Suppressor macrophage (primary cell): ENCODE data around the gene HNRNPA0.

Source experiments
- DNase-seq, 4 experiments: peaks; one replicate each; pipeline ENCODE4 v3.0.0-alpha.2; 2020 to 2022

HNRNPA0 gene

DNA sequence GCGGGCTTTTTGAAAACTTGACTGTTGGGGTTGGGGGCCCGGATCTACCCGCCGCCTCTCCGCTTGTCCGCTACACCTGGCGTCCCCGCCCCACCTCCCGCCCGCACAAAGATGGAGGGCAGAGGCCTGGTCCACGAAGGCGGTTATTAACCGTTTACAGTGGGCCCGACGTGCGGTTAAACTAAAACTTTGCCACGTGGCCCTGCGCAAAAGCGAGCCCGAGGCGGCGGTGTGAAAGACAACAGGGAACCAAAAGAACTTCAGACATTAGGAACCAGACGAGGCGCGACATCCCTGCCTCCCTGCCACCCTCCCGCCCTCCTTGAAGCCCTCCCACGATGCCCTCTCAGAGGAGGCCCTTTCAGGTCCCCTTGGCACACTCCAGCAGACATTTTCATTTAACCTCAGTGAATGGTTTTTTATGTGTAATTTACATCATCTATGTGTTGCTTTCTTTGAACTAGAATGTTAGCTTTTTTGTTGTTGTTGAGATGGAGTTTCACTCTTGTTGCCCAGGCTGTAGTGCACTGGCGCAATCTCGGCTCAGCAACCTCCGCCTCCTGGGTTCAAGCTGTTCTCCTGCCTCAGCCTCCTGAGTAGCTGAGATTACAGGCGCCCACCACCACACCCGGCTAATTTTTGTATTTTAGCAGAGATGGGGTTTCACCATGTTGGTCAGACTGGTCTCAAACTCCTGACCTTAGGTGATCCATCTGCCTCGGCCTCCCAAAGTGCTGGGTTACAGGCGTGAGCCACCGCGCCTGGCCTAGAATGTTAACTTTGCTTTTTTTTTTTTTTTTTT, 999 bp upstream of the HNRNPA0 start:
- DNase-seq = peak in 1 of 4 experiments; percentile 20

DNA sequence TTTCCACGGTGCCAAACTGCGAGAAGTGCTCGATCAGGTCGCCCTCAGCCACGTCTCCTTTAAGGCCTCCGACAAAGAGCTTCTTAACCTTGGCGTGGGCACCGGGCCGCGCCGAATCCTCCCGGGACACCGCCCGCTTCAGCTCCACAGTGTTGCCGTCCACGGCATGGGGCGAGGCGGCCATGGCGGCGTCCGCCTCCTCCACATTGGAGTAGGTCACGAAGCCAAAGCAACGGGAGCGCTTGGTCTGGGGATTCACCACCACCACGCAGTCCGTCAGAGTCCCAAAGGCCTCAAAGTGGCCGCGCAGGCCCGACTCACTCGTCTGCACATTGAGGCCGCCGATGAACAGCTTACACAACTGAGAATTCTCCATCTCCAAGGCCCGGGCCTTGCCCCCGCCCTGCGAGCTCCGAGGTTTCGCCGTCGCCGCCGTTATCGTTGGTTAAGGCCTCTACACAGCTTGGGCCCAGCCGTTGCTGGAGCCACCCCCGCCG, 424 bp downstream of the HNRNPA0 start:
- DNase-seq = peak; percentile 42 to 69 (median 50)

DNA sequence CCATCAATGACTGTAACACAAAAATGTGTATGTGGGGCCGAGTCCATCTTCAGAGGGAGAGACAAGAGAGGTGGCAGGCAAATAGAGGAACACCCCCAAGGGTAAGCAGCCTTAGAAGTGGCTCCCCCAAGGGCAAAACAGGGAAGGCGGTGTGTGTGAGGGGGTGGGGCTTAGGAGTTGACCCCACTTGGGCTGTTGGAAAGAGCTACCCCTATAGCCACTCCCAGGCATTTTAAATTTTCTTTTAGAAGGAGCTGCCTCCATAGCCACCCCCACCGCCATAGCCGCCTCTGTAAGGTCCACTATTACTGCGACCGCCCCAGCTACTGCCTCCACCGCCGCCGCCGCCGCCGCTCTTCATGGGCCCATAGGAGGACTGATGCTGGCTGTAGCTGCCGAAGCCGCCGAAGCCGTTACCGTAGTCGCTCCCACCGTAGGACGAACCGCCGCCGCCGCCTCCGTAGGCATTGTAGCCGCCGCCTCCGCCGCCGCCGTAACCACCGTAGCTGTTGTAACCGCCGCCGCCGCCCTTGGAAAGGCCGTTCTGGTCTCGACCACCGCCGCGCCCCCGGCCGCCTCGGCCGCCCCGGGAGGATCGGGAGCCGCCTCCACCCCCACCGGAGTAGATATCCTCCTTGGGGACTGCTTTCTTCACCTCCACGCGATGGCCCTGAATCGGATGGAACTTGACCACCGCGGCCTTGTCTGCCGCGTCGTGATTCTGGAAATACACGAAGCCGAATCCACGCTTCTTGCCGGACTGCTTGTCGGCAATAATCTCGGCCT, 1.1 kb downstream of the HNRNPA0 start:
- DNase-seq = peak; percentile 56 to 72 (median 64)

DNA sequence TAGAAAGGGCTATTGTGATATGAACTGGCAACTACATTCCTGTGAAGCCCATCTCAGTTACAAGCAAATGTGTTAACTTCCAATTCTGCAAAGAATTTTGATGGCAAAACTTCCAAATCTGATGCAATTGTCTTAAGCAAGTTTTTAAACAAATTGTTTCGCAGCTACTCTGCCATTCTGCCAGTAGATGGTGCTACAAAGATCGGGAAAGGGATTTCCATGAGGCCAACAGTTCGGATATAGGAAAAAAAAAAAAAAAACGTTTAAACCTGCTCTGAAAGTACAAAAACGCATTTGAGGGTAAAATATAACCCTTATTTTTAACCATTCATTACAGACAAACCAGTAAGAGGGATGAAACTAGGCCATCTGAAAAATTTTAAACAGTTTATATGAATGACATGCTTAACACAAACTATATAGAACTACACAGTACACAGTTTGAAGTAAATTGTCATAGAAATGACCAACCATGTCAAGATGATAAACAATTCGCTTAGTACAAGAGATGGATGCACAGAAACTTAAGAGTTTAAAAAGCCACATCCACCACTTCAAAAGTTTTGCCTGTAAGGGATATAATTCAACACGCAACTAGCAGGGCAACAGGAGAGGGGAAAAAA, 2.2 kb downstream of the HNRNPA0 start:
- DNase-seq = peak; percentile 53 to 82 (median 72)

DNA sequence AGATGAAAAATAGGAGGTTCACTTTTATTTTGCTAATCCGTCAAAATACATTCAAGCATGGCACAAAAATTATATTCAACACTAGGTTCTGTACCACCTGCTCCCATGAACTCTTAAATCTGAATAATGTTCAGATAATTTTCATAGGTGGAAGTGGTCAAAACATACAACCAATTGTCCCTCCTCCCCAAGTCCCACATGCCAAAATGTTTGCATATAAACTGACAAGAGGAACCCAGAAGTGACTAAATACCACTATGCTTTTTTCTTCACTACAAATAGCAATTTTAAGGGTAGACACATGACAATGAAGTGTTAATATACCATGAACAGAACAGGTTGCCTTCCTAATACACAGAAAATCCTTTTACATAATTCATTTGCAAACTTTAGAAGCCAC, 3.7 kb downstream of the HNRNPA0 start:
- peak in 2 of 4 experiments; percentile 13 to 20 for DNase-seq

DNA sequence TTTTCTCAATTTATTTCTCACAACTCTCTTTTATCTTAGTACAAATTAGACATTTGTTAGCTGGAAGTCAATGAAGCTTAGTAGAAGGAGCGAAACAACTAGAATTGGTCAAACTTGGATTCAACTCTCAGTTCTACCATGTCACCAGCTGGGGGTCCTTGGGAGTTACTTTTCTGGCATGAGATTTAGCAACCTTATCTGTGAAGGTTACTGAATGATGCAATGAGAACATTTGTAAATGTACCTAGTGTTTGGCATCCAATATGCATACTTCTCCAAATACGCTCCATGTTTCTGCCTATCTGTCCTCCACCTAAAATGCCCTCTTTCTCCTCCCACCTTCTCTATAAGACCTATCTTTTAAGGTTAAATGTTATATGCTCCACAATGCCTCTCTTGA, 6.3 kb downstream of the HNRNPA0 start:
- no peak for DNase-seq

DNA sequence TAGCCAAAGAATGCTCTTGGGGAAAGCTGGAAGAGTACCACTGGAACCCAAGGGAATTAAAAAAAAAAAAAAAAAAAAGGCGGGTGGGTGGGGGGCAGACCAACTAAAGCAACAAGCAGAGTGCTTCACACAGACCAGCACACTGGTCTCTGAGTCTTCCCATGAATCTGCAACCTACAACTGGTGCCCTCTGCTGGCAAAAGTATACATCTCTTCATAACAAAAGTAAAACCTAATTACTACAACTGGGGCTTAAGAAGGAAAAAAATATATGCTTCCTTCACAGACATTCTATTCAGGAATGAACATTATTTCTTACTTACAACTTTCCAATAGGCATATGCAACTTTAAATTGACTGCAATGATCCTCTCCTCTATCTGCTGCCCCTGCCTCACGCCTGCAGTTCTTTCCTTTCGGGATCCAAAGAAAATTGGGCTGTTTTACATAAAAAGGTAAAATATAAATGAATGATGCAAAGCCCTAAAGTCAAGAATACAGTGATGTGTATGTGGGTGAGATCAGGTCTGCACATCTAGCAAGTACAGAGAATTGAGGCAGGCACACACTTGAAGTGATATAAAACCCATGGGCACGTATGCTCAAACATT, 11.0 kb downstream of the HNRNPA0 start:
- peak; percentile 74 to 90 (median 82) for DNase-seq

DNA sequence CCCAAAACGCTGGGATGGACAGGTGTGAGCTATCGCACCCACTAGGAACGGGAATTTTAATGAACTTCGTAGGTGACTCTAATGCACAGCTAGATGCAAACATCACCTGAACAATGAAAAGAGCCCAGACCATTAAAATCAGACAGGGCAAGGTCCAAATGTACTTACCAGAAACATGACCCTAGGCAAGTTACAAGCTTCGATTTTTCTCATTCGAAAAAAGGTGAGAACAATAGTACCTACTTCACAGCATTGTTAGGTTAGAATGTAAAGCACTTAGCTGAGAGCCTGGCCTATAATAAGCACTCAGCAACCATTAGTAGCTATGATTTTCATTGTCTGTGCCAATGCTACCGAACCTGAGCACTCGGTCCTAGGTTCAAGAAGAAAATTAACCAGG, 12.4 kb downstream of the HNRNPA0 start:
- DNase-seq = no peak

DNA sequence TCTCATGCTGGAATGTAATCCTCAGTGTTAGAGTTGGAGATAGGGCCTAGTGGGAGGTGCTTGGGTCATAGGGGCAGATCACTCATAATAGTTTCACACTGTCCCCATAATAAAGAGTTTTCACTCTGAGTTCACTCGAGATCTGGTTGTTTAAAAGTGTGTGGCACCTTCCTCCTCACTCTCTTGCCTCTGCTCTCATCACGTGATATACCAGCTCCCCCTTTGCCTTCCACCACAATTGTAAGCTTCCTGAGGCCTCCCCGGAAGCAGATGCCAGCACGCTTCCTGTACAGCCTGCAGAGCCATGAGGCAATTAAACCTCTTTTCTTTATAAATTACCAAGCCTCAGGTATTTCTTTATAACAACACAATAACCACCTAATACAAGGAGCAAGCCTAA, 14.4 kb downstream of the HNRNPA0 start:
- DNase-seq = no peak

DNA sequence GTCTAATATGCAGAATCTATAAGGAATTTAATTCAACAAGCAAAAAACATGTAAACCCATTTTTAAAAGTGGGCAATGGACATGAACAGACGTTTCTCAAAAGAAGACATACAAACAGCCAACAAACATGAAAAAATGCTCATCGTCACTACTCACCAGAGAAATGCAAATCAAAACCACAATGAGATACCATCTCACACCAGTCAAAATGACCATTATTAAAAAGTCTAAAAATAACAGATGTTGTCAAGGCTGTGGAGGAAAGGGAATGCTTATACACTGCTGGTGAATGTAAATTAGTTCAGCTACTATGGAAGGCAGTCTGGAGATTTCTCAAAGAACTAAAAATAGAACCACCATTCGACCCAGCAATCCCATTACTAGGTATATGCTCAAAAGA, 15.2 kb downstream of the HNRNPA0 start:
- DNase-seq = no peak

DNA sequence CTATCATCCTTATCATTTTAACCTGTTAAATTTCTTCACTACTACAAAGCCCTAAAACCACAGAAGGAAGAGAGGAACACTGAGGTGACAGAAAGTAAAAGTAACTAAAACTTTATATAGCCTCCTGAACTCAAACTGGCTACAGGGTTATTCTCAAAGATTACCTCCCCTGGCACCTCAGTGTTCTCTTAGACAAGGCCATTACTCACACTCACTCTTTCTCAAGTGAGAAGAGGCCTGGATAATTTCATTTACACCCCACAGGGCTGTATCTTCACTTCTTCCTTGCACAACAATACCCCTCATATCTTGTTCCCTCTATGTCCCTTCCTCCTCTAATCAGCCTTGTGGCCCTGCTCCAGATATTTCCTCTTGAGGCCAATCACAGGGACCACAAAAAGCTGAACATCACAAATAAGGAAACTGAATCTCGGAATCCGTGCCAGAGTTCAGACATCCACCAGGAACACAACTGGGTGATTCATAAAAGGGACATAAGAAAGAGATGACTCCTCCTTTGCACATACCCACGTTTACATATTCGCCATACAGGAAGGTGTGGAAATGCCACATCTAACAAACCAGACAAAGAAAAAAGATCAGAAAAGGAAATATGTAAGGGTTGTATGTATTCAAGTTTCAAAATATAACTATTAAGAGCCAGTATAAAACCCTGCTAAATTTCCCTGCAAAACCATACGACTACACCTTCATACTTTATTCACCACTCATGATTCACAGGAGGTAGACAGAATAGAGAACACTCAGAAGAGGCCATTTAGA, 16.6 kb downstream of the HNRNPA0 start:
- DNase-seq = peak; percentile 72 to 92 (median 80)

DNA sequence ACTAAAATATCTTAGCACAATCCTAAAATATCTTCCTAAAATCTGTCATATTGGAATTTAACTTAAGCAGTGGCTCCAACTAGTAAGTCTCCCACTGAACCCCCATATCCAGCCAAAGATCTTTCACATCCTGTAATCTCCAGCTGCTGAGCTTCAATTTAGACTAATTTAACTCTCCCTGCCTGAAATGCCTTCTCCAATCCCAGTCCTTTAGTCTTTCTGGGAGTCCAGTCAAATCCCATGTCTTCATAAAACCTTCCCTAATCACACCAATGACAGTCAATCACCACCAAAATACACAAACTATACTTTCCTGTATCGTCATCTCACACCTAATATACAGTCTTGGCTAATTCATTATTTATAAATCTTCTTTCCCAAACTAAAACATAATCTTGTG, 17.7 kb downstream of the HNRNPA0 start:
- DNase-seq = no peak

DNA sequence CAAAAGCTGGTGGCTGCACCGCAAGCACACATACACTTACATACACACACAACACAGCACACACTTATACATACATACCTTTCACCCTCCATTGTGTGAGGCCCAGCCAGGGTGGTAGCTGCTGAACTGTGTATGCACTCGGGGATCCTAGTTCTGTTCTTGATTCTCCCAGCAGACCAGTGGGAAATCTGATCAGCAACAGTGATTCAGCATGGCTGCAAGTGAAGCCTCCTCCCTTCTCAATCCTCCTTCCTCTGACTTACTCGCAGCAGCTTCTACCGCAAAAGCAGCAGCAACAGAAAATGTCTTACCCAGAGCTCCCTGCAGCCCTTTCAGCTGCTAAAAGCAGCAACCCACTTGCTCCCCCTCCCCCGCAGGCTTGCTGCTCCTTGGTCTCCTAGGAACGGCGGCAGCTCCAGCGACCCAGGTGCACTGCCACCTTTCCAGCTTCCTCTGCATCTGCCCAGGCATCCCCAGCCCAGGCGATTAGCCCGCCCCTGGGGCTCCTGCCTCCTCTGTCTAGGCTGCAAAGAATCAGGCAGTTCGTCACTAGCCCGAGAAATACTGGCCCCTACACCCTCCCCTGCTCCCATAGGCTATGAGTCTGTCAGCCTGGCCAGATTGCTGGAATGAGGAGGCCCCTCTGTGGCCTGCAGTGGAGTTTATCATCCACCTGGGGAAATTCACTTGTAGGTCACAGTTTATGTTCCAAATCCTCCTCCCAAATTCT, 18.4 kb downstream of the HNRNPA0 start, which contains the start of gene KLHL3:
KLHL3 (minus strand) TSS at position 535 of the 730 bp plus-strand sequence; CDS start at position 92, 443 bp downstream.
- peak in 3 of 4 experiments; percentile 39 to 44 (median 42) for DNase-seq

DNA sequence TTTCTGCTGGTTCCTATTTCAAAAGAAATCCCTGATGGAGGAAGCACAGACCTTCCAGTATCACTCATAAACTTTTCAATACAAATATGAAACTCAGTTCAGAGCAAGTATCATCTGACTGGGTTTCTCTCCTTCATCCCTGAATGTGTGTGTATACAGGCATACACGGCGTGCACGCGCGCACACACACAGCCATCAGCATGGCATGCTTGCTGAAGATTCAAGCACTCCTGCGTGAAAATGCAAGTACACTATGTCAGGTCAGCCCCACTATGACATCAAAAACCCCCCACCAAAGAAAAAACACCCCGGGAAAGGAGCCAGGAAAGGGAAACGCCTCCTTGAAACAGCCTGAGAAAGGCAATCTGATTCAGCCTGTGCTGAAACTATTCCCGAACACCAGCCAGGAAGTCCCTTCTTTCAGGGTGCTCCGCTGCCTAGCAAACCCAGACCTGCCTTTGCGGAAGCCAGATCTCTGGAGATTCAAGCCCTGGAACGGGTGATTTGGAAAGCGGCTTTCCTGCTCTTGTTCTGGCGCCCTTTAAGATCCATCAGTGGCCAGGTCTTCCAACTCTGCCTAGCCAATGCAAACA, 19.1 kb downstream of the HNRNPA0 start:
- DNase-seq = peak; percentile 35 to 66 (median 58)

DNA sequence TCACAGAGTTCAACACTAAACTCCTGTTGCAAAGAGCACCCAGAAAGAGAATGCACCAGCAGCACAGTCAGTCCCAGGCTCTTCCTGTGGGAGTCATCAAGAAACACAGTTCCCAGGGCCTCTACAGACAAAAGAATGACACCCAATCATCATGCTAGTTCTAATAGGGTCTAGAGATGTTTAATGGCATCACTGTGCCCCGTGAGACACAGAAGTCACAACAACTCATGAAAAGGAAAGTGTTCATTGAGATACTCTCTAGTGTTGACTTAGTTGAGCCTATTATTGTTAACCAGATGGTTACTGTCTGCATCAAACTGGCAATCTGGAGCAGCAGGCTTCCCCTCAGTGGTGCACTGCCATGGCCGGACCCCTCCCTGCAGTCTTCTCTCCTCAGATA, 19.8 kb downstream of the HNRNPA0 start:
- DNase-seq = peak in 2 of 4 experiments; percentile 6 to 19

DNA sequence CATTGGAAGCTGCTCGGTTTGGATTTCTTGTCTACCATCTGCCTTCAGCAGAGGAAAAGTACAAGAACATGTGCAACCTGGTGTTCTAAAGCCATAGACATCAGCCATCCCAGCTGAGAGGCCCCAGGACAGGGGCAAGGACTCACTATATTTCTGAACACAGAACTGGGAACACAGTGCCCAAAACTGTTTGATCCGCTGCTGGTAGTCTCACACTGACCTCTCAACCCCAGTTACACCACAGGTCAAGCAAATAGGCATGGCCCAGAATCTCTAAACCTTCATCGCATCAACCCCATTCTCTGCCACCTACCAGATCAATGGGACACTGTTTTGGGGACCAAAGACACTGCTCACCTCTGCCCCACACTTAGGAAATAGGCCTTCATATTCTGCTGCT, 20.2 kb downstream of the HNRNPA0 start:
- no peak for DNase-seq

DNA sequence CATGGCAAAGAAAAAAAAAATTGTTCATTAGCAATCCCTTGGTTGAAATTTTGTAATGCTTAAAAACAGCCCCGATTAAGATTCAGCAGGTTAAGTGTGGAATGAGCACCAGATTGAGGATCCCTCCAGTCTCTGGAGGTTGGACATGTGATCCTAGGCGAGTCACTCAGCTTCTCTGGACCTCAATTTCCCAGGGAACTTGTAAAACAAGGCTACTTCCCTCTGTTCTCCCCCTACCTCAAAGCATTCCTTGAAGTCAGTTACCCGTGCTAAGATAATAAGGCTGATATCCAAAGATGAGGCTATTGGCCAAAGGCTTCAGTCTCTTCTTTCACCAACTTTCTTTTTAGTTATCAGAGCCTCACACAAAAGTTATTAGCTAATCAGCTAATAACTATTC, 21.2 kb downstream of the HNRNPA0 start:
- DNase-seq = peak in 3 of 4 experiments; percentile 15 to 24 (median 16)

DNA sequence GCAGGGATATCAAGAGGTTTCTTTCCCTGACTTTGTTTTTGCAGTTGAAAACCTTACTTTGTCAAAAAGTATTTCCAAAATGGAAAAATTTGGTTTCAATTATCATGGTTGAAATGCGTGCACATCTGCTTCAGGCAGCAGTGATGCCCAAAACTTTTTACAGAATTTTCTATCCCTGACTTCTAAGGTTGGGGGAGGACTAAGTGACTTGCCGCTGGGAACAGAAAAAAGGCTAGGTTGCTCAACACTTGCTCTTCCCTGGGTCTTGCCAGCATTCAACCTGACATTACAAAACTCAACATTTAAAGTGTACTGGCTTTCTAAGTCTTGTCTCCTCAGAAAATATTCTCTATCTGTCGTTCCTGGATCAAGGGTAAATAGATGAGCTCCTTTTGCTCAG, 23.0 kb downstream of the HNRNPA0 start:
- DNase-seq = no peak

DNA sequence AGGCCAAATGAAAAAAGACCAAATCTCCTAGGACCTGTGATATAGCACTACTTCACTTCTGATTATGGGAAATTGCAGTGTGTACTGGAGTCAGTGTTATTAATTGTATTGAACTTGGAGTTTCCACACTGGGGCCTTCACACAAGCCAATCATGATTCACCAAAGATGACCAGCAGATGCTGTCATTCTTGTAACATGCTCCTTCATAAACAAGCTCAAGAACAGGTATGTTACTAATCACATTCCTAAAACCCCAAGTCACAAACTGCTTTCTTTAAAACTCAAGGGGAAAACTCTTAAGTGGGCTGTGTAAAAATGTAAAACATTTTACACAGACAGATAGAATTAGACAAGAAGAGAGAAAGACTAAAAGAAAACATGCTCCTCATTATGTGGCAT, 23.8 kb downstream of the HNRNPA0 start:
- no peak for DNase-seq

DNA sequence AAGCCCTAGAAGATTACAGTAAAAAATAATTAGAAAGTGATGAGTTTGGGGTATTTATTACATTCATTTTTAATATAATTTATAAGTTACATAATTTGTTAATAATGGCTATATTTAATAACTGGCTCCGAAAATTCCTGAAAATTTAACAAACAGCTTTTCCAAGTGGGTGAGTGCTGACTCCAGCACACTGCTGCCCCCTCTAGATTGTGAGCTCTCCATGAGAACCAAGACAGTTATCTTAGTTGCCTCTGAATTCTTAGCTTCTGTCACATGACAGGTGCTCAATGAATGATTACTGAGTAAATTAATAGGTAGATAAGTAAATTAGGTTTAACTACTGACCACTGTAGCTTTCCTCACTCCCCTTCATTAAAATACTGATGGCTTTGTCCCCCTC, 26.1 kb downstream of the HNRNPA0 start:
- DNase-seq = no peak

DNA sequence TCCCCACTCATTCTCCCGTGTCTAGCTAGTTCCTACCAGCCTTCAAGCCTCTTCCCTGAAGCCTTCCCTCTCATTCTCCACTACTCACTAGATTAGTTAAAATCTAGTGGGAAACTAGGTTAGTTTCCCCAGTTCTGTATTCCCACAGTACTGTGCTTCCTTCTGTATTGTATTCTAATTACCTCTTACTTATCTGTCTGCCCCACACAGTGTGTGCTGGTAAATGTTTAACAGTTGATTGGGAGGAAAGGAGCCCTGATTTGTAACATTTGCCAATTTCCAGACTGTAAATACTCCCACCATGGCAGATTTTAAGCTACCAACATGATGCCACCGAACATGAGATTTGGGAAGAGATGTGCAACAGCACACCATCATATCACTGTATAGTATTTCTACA, 26.5 kb downstream of the HNRNPA0 start:
- no peak for DNase-seq
